Fibroblast of mammary gland (primary cell): ENCODE data around the gene TTLL9.
"Not testable (repeated sequence)": the region's sequence is repeated elsewhere in the genome, so short reads cannot be mapped to it uniquely, and the experiment has no call there.

Experiments
- DNase-seq: peaks from one replicate; pipeline ENCODE4 v3.0.0-alpha.2; 2010; ENCODE audit warnings: low read depth
- H3K4me3 ChIP-seq: 2 replicates; pipeline ENCODE4 v1.5.1; 2011; ENCODE audit warnings: low read depth, mild to moderate bottlenecking, low read length, moderate library complexity; ENCODE audit not compliant: control insufficient read depth
- TF ChIP-seq, protein P1 (sequence below): conservative IDR thresholded peaks from 2 replicates; pipeline ENCODE4 v1.5.1; 2011; ENCODE audit warnings: low read depth, low read length, inconsistent platforms; ENCODE audit not compliant: control insufficient read depth, insufficient read depth

The TTLL9 gene

DNA sequence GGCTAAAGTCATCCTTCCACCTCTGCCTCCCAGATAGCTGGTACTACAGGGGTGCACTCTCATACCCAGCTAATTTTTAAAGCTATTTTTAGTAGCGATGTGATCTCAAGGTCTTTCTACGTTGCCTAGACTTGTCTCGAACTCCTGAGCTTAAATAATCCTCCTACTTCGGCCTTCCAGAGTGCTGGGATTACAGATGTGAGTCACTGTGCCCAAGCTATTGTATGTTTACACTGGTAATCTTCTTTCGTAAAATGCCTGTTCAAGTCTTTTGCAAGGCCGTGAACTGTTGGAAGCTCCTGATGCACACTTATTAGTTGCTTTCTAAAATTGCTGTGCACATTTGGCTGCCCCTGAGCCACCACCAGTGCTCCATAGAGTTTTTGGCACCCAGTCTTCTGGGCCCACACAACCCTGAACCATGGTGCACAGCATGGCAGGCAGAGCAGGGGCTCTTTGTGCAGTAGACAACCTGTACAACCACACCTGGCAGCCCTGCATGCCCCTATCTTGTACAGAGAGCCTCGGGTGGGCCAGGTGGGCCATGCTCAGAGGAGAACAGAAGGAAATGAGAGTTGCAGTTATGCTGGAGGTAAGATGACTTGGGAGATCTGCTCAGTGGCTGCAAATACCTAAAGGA lies 48.2 kb downstream of the TTLL9 start:
- DNase-seq: no peak
- H3K4me3 ChIP-seq: no peak overlapping the region
- TF ChIP-seq, protein P1, sequence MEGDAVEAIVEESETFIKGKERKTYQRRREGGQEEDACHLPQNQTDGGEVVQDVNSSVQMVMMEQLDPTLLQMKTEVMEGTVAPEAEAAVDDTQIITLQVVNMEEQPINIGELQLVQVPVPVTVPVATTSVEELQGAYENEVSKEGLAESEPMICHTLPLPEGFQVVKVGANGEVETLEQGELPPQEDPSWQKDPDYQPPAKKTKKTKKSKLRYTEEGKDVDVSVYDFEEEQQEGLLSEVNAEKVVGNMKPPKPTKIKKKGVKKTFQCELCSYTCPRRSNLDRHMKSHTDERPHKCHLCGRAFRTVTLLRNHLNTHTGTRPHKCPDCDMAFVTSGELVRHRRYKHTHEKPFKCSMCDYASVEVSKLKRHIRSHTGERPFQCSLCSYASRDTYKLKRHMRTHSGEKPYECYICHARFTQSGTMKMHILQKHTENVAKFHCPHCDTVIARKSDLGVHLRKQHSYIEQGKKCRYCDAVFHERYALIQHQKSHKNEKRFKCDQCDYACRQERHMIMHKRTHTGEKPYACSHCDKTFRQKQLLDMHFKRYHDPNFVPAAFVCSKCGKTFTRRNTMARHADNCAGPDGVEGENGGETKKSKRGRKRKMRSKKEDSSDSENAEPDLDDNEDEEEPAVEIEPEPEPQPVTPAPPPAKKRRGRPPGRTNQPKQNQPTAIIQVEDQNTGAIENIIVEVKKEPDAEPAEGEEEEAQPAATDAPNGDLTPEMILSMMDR: no peak

DNA sequence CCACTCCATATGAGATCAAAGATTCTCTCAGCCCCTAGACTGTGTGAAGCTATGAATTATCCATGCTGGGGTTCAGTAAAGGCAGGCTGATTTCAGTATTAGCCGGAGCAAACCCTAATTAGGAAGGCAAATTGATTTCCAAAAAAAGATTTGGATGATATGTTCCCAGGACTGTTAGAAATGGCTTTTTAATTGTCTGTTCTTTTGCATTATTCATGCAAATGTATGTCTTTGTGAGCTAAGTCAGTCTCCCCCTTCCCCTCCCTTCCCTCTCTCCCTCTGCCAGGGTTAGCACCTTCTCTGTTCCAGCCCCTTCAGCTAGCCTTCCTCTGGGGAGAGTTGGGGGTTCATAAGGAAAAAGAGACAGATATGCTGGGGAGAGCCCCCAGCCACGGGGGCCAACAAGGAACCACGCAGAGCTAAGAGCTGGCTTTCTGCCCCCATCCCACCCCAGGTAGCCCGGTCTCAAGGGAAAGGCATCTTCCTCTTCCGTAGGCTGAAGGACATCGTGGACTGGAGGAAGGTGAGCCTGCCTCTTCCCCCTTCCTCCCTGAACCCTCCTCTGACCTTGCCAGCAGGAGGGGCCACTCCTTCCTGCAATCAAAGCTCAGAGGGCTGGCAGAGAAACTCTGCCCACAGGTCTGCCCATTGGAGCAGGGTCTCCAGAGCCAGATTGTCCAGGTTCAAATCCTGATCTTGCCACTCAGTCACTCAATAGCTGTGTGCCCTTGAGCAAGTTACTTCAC lies 49.1 kb downstream of the TTLL9 start:
- DNase-seq: no peak
- no peak overlapping the region for H3K4me3 ChIP-seq
- TF ChIP-seq, protein P1: no peak

DNA sequence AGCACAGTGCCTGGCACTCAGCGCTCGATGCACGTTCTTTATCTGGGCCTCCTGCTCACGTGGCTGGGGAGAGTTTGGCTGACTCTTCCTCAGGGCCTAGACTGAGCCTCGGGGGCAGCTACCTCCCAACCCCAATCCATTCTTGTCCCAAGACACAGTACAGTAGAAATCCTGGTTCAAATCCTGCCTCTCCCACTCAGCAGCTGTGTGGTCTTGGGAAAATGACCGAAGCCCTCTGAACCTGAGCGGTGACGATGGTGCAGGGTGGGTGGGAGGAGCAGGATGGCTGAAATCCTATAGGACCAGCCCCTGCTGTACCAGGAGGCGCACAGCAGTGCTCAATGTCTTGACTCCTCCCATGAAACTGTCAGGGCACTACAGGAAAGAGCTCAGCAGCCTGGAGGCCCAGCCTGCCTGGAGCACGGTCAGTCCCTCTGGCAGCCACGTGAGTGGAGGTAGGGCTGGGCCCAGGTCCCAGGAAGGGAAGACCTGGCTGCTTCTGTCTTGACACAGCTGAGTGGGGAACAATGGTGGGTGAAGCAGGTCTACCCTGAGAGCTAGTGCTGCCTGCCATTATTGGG lies 49.9 kb downstream of the TTLL9 start:
- DNase-seq: no peak
- H3K4me3 ChIP-seq: no peak overlapping the region
- TF ChIP-seq, protein P1: no peak

DNA sequence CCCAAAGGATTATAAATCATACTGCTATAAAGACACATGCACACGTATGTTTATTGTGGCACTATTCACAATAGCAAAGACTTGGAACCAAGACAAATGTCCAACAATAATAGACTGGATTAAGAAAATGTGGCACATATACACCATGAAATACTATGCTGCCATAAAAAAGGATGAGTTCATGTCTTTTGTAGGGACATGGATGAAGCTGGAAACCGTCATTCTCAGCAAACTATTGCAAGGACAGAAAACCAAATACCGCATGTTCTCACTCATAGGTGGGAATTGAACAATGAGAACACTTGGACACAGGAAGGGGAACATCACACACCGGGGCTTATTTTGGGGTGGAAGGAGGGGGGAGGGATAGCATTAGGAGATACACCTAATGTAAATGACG lies 51.0 kb downstream of the TTLL9 start:
- H3K4me3 ChIP-seq, DNase-seq: not testable (repeated sequence)

DNA sequence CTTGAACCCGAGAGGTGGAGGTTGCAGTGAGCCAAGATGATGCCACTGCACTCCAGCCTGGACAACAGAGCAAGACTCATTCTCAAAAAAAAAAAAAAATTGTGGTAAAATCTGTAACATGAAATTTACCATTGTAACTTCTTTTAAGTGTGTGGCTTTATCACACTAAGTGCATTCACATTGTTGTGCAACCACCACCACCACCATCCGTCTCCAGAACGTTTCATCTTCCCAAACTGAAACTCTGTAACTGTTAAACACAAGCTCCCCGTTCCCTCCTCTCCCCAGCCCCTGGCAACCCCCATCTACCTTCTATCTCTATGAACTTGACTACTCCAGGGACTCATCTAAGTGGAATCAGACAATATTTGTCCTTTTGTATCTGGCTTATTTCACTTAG lies 51.7 kb downstream of the TTLL9 start:
- no peak overlapping the region for H3K4me3 ChIP-seq
- DNase-seq: no peak
- TF ChIP-seq, protein P1: no peak

DNA sequence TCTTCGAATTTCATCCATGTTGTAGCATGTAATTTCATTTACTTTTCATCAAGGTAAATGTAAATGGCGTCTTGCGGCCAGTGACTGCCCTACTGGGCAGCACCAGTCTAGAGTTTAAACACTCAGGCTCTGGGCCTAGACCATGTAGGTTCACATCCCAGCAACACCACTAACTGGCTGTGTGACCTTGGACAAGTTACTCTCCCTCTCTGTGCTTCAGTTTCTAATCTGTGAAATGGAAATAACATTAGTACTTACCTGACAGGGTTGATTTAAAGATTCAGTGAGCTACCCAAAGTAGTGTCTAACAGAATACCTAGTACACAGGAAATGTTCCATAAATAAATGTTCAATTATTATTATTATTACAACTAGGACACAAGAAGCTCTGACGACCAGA lies 52.2 kb downstream of the TTLL9 start:
- no peak overlapping the region for H3K4me3 ChIP-seq
- DNase-seq: no peak
- TF ChIP-seq, protein P1: no peak

DNA sequence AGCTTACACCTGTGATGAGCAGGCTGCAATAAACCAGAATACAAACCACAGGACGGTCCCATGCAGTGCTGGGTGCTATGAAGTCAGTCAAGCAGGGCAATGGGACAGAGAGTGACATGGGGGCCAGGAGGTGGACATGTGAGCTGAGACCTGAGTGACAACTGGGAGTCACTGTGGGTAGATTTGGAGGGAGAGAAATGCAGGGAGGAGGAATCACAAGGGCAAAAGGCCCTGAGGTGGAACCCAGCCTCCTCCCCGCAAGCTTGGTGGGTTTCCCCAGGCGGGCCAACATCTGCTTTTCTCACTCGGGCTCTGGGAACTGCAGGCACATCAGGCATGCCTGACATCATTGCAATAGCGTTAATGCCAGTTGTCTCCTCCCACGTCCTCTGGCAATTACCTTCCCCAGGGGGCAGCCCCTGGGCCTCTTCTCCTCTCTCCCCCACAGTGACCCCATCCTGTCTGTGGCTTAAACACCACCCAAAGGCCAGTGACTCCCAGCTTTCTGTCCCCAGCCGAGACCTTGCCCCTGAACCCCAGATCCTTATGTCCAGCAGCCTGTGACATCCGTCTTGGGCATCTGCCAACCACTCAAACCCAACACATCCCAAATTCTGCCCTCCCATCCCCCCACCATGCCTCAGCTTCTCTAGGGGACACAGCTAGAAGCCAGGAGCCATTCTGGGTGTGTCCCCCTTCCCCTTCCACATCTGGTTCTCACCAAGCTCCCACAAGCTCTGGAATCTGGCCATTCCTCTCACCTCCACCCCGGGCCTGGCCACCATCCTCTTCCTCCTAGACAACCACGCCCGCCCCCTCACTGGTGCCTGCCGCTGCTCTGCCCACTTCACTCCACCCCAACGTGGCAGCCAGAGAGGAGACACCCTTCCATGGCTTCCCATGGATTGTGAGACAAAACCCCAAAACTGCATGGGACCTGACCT lies 53.2 kb downstream of the TTLL9 start:
- DNase-seq: no peak
- no peak overlapping the region for H3K4me3 ChIP-seq
- TF ChIP-seq, protein P1: no peak
